GM19351 (cell line): ENCODE measurements around the gene HJURP.

Source experiments
- ATAC-seq: cut with Tn5 transposase; IDR thresholded peaks from one replicate; pipeline ENCODE4 v1.9.1; 2021; ENCODE audit warnings: mild to moderate bottlenecking, moderate library complexity; ENCODE audit not compliant: unreplicated experiment

The HJURP gene

GRCh38 chr2:233794128-233794658 lies 60.1 kb downstream of the HJURP start:
- no peak for ATAC-seq

- ATAC-seq = no peak
These were observed 60.7 kb downstream of the HJURP start for GRCh38 chr2:233793465-233794127.

GRCh38 chr2:233792720-233793119 lies 61.6 kb downstream of the HJURP start:
- no peak for ATAC-seq

GRCh38 chr2:233791883-233792329 lies 62.4 kb downstream of the HJURP start:
- no peak for ATAC-seq

GRCh38 chr2:233791151-233791882 lies 63.0 kb downstream of the HJURP start:
- no peak for ATAC-seq

GRCh38 chr2:233789554-233789953 lies 64.8 kb downstream of the HJURP start:
- ATAC-seq = no peak
